Suprapubic skin (tissue), 4 donors: ENCODE data around the gene SAG. TPM values are rescaled to one million over a fixed set of nuclear protein-coding genes. Genes with fewer than 3 reads are reported as not detected.
A peak's percentile ranks its signal among the peaks of the same experiment; 100 is the strongest.

Experiments used
- DNase-seq, 2 donors: peaks; one replicate each; pipeline ENCODE4 v3.0.0-alpha.2; 2019; ENCODE audit warnings: low spot score in 2 of 2
- H3K27ac ChIP-seq: fragments of 200-600 bp; sonication (generic); one replicate; pipeline ENCODE4 v1.5.1; 2019
- H3K27me3 ChIP-seq: fragments of 200-600 bp; sonication (generic); one replicate; pipeline ENCODE4 v1.5.1; 2019
- H3K36me3 ChIP-seq: fragments of 200-600 bp; sonication (generic); one replicate; pipeline ENCODE4 v1.5.1; 2019
- H3K4me1 ChIP-seq: fragments of 200-600 bp; sonication (generic); one replicate; pipeline ENCODE4 v1.5.1; 2019
- H3K4me3 ChIP-seq: fragments of 200-600 bp; sonication (generic); one replicate; pipeline ENCODE4 v1.5.1; 2019; ENCODE audit warnings: mild to moderate bottlenecking
- H3K9me3 ChIP-seq: fragments of 200-600 bp; sonication (generic); one replicate; pipeline ENCODE4 v1.5.1; 2019
- CTCF ChIP-seq, 2 donors: fragments of 200-600 bp in 1 of 2; fragments of 450-650 bp in 1 of 2; sonication (generic) in 1 of 2; IDR thresholded peaks; one replicate each; pipeline ENCODE4 v1.5.1; 2016 to 2019; ENCODE audit warnings: antibody characterized with exemption in 2 of 2, mild to moderate bottlenecking in 1 of 2, moderate library complexity in 1 of 2
- EP300 ChIP-seq: sonication (generic); formaldehyde crosslinking; IDR thresholded peaks from one replicate; pipeline ENCODE4 v1.6.1; 2017; ENCODE audit warnings: antibody characterized with exemption
- POLR2A ChIP-seq, 2 donors: fragments of 450-650 bp; IDR thresholded peaks; one replicate each; pipeline ENCODE4 v1.6.1; 2017; ENCODE audit warnings: antibody characterized with exemption in 2 of 2, mild to moderate bottlenecking in 2 of 2, moderate library complexity in 2 of 2
- POLR2AphosphoS5 ChIP-seq, 3 donors: sonication (generic); formaldehyde crosslinking; IDR thresholded peaks; one replicate each; pipeline ENCODE4 v1.6.1; 2017; ENCODE audit warnings: antibody characterized with exemption in 3 of 3
- whole genome bisulfite sequencing: methylation state at CpG from one replicate; pipeline ENCODE4 v1.1.5; 2018; 5-methylcytosine and 5-hydroxymethylcytosine counted together
- total RNA-seq, 4 donors: library from RNA; depleted of rRNA; stranded (reverse); fragments of >200 nt; gene quantifications; one replicate each; pipeline ENCODE4 v1.1.0, GENCODE V29; 2016

SAG gene
- total RNA-seq, 4 donors from 2014 or later, result not detected

GRCh38 chr2:233353769-233354499 is 46.3 kb downstream of the SAG start, which contains the start of gene DGKD:
Gene DGKD, plus strand, starts transcription at chr2:233354494. Its CDS starts 25 bp downstream, at chr2:233354519.
- WGBS, result 3% methylated on average over 34 of the region's 56 CpGs
- Histone ChIP-seq H3K27me3 (no peaks in the 10 kb centered on the region), H3K4me3 (peak within 1 kb of the TSS; percentile 50), H3K4me1 (peaks cover 35% of the 10 kb centered on the region), H3K27ac (no peak within 1 kb of the TSS), H3K36me3 (no peaks in the 10 kb centered on the region), H3K9me3 (no peaks in the 10 kb centered on the region)
- DNase-seq, result no peak
- peak in 1 of 2 donors; percentile 75 for TF ChIP-seq CTCF (IDR thresholded peaks at IDR 0.05)
- no peak for TF ChIP-seq POLR2AphosphoS5 (IDR thresholded peaks at IDR 0.05)
- no peak for TF ChIP-seq POLR2A (IDR thresholded peaks at IDR 0.05)

- Histone ChIP-seq H3K36me3 (no peaks in the 10 kb centered on the region), H3K27me3 (no peaks in the 10 kb centered on the region), H3K27ac (no peak overlapping the region), H3K4me3 (peak overlapping the region; percentile 50), H3K4me1 (peaks cover 35% of the 10 kb centered on the region), H3K9me3 (no peaks in the 10 kb centered on the region)
- WGBS, result 0% methylated on average over 10 of the region's 77 CpGs
- no peak for TF ChIP-seq POLR2AphosphoS5 (IDR thresholded peaks at IDR 0.05)
- no peak for TF ChIP-seq EP300
- DNase-seq, result no peak
Observed at GRCh38 chr2:233354500-233354924, 46.9 kb downstream of the SAG start.

GRCh38 chr2:233354971-233355574 is 47.5 kb downstream of the SAG start:
- Histone ChIP-seq H3K9me3 (no peaks in the 10 kb centered on the region), H3K36me3 (no peaks in the 10 kb centered on the region), H3K27ac (no peak overlapping the region), H3K4me3 (peak overlapping the region; percentile 50), H3K4me1 (peaks cover 35% of the 10 kb centered on the region), H3K27me3 (no peaks in the 10 kb centered on the region)
- DNase-seq, result no peak
- WGBS, result 9% methylated on average over 39 of the region's 46 CpGs
- no peak for TF ChIP-seq POLR2A (IDR thresholded peaks at IDR 0.05)
- no peak for TF ChIP-seq CTCF (IDR thresholded peaks at IDR 0.05)
- no peak for TF ChIP-seq EP300
- TF ChIP-seq POLR2AphosphoS5 (IDR thresholded peaks at IDR 0.05), result no peak

GRCh38 chr2:233355916-233356315 is 48.3 kb downstream of the SAG start:
- 85% methylated on average over 10 of the region's 10 CpGs for WGBS
- Histone ChIP-seq H3K27ac (no peak overlapping the region), H3K9me3 (no peaks in the 10 kb centered on the region), H3K36me3 (no peaks in the 10 kb centered on the region), H3K4me3 (no peak overlapping the region), H3K4me1 (peaks cover 29% of the 10 kb centered on the region), H3K27me3 (no peaks in the 10 kb centered on the region)
- no peak for TF ChIP-seq POLR2AphosphoS5 (IDR thresholded peaks at IDR 0.05)
- TF ChIP-seq POLR2A (IDR thresholded peaks at IDR 0.05), result no peak
- no peak for TF ChIP-seq EP300
- TF ChIP-seq CTCF (IDR thresholded peaks at IDR 0.05), result no peak
- no peak for DNase-seq

GRCh38 chr2:233356546-233357308 is 49.1 kb downstream of the SAG start:
- H3K36me3 ChIP-seq, result no peaks in the 10 kb centered on the region
- H3K4me3 ChIP-seq, result no peak overlapping the region
- no peak for DNase-seq
- H3K4me1 ChIP-seq, result peaks cover 23% of the 10 kb centered on the region
- H3K27ac ChIP-seq, result no peak overlapping the region
- TF ChIP-seq POLR2A (IDR thresholded peaks at IDR 0.05) (no peak), EP300 (no peak), CTCF (IDR thresholded peaks at IDR 0.05) (no peak), POLR2AphosphoS5 (IDR thresholded peaks at IDR 0.05) (no peak)
- no peaks in the 10 kb centered on the region for H3K9me3 ChIP-seq
- WGBS, result 65% methylated on average over 4 of the region's 4 CpGs
- H3K27me3 ChIP-seq, result no peaks in the 10 kb centered on the region
